Measurements from ENCODE around the gene HDAC11. TPM values are rescaled to one million over a fixed set of nuclear protein-coding genes. Genes with fewer than 3 reads are reported as not detected.
A peak's percentile ranks its signal among the peaks of the same experiment; 100 is the strongest.

Gene HDAC11
- total and polyA plus RNA-seq, 9 of the 15 experiments (the other 6 are each of a cell fraction or from before 2014, with no cell fraction given), result 0.60 to 6.0 (median 4.5) TPM

GRCh38 chr3:13495921-13496723 lies 16.0 kb downstream of the HDAC11 start:
- intact Hi-C loops (cut with micrococcal nuclease), result loop anchor here (1.0 to 5.0 kb wide), 3 partner anchors 41 to 386 kb away; partner anchors contain the start of gene WNT7A
- H3K36me3 ChIP-seq (ENCODE audit: control insufficient read depth, insufficient read depth, low read length), result no peaks in the 10 kb centered on the region
- in situ Hi-C loops (cut with MboI), result loop anchor here (5.0 to 10.0 kb wide), 2 partner anchors 151 to 389 kb away; partner anchors contain the start of gene WNT7A
- 25% methylated on average over 12 of the region's 12 CpGs for WGBS (ENCODE audit: insufficient coverage, low coverage, missing lambda C conversion rate)
- peaks cover 23% of the 10 kb centered on the region for H4K20me1 ChIP-seq (replicated peaks; ENCODE audit: control insufficient read depth, insufficient read depth, low read length)
- DNase-seq (ENCODE audit: extremely low read depth in 1 of 4, low spot score in 3 of 4), result peak; percentile 74 to 87 (median 80)
- H3K27me3 ChIP-seq (ENCODE audit: control insufficient read depth in 2 of 2, insufficient read depth in 2 of 2, low read length in 2 of 2), result no peaks in the 10 kb centered on the region
- no peaks in the 10 kb centered on the region for H3K9me3 ChIP-seq (replicated peaks; ENCODE audit: control insufficient read depth, insufficient read depth, low read depth, low read length)
- H3K9me1 ChIP-seq (ENCODE audit: control insufficient read depth, insufficient read depth, low read length), result no peaks in the 10 kb centered on the region
- peaks cover 0 to 16% of the 10 kb centered on the region in 2 experiments; a peak in 3 of 5 replicates for H3K4me1 ChIP-seq (replicated peaks in 1 of 2; ENCODE audit: control insufficient read depth in 2 of 2, insufficient read depth in 2 of 2, low read length in 2 of 2)
- H2AFZ ChIP-seq (ENCODE audit: low read depth, low read length), result no peak overlapping the region
- POLR2A ChIA-PET, result interaction anchor here (0.6 to 1.8 kb wide), 7 partner anchors 20 to 166 kb away, joined by 3 to 5 read pairs (median 3); no protein-coding TSS in a partner anchor
- FAIRE-seq, result peak; percentile 99
- CTCF ChIA-PET (ENCODE audit: low intra/inter-chr PET ratio), result interaction anchor here (0.6 to 5.3 kb wide), 4 partner anchors 142 to 159 kb away, joined by 4 to 138 read pairs (median 6); no protein-coding TSS in a partner anchor
- H3K4me2 ChIP-seq (ENCODE audit: insufficient read depth, low read length), result no peak overlapping the region
- no TSS peak for BruUV-seq (replicated peaks)
- ATAC-seq, result peak; percentile 95
- H3K4me3 ChIP-seq, result no peak overlapping the region
- H3K27ac ChIP-seq (ENCODE audit: extremely low read depth, low read depth, low read length), result no peak overlapping the region
- peak overlapping the region in 1 of 2 experiments; percentile 71; a peak in 1 of 4 replicates for H3K9ac ChIP-seq (ENCODE audit: insufficient read depth in 1 of 2, low read depth in 2 of 2, low read length in 2 of 2)
- no peaks in the 10 kb centered on the region for H3K79me2 ChIP-seq (ENCODE audit: control insufficient read depth, insufficient read depth, low read length)
- TF ChIP-seq, protein P1, sequence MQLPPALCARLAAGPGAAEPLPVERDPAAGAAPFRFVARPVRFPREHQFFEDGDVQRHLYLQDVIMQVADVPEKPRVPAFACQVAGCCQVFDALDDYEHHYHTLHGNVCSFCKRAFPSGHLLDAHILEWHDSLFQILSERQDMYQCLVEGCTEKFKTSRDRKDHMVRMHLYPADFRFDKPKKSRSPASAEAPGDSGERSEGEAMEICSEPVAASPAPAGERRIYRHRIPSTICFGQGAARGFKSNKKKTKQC (CRISPR knock-in tag; IDR thresholded peaks at IDR 0.05), result 0 out of 2 replicates have a peak, but pooled peaks have one; percentile 71
- TF ChIP-seq RFX5 (IDR thresholded peaks at IDR 0.05; ENCODE audit: low read depth, low read length) (no peak), ZNF445 (CRISPR knock-in tag; IDR thresholded peaks at IDR 0.05; ENCODE audit: low read depth) (no peak), ZNF133 (CRISPR knock-in tag; IDR thresholded peaks at IDR 0.05) (no peak), ZNF134 (CRISPR knock-in tag; conservative IDR thresholded peaks at IDR 0.05) (no peak), RBM14 (IDR thresholded peaks at IDR 0.05; ENCODE audit: borderline replicate concordance, insufficient read depth, low read depth, low read length) (no peak), PRMT5 (CRISPR knock-in tag; IDR thresholded peaks at IDR 0.05) (no peak), SNAPC5 (CRISPR knock-in tag; IDR thresholded peaks at IDR 0.05) (no peak), RBM34 (IDR thresholded peaks at IDR 0.05; ENCODE audit: borderline replicate concordance, insufficient read depth, low read length) (no peak), ZNF184 (CRISPR knock-in tag; IDR thresholded peaks at IDR 0.05) (no peak), SMAD1 (IDR thresholded peaks at IDR 0.05; ENCODE audit: low read depth, low read length, partially characterized antibody) (no peak), HNRNPLL (IDR thresholded peaks at IDR 0.05; ENCODE audit: low read depth, low read length, poor library complexity, severe bottlenecking) (no peak), CC2D1A (IDR thresholded peaks at IDR 0.05) (peak; percentile 89), MNT (conservative IDR thresholded peaks at IDR 0.05) (no peak), ZNF263 (CRISPR knock-in tag; IDR thresholded peaks at IDR 0.05; ENCODE audit: borderline replicate concordance) (no peak), HDAC2 (IDR thresholded peaks at IDR 0.05) (no peak), PPARD (CRISPR knock-in tag; IDR thresholded peaks at IDR 0.05) (no peak), MTA2 (IDR thresholded peaks at IDR 0.05; ENCODE audit: low read depth) (no peak), ZBTB1 (CRISPR knock-in tag; IDR thresholded peaks at IDR 0.05; ENCODE audit: borderline replicate concordance, low read depth) (no peak), ZNF12 (CRISPR knock-in tag; IDR thresholded peaks at IDR 0.05) (no peak), EP400 (IDR thresholded peaks at IDR 0.05) (no peak)

All from K562 (cell line).